GM12874 (cell line): Measurements from ENCODE around the gene FCGBP.

Experiments
- TF ChIP-seq, protein P1 (sequence below): IDR thresholded peaks from 2 replicates; pipeline ENCODE4 v1.5.1; 2011; ENCODE audit warnings: low read depth, mild to moderate bottlenecking, control low read depth, low read length, moderate library complexity; ENCODE audit not compliant: insufficient read depth

Gene FCGBP

DNA sequence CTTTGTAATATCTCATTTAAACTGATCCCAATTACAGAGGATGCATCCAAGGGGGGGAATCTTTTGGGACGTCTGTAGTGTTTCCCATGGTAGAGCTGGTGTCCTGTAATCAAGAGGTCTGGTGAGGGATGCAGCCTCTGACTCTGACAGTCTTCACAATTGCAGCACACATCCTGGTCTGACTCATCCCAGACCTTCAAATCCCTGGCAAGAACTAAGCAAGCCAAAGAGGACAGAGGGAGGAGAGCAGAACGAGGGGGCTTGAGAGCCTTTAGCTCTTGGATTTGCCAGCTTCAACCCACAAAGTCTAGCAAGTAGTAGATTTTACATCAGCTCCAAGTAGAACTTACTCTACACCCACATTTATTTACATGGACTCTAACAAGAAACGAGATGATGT lies 17.3 kb upstream of the FCGBP start:
- TF ChIP-seq, protein P1, sequence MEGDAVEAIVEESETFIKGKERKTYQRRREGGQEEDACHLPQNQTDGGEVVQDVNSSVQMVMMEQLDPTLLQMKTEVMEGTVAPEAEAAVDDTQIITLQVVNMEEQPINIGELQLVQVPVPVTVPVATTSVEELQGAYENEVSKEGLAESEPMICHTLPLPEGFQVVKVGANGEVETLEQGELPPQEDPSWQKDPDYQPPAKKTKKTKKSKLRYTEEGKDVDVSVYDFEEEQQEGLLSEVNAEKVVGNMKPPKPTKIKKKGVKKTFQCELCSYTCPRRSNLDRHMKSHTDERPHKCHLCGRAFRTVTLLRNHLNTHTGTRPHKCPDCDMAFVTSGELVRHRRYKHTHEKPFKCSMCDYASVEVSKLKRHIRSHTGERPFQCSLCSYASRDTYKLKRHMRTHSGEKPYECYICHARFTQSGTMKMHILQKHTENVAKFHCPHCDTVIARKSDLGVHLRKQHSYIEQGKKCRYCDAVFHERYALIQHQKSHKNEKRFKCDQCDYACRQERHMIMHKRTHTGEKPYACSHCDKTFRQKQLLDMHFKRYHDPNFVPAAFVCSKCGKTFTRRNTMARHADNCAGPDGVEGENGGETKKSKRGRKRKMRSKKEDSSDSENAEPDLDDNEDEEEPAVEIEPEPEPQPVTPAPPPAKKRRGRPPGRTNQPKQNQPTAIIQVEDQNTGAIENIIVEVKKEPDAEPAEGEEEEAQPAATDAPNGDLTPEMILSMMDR: no peak

DNA sequence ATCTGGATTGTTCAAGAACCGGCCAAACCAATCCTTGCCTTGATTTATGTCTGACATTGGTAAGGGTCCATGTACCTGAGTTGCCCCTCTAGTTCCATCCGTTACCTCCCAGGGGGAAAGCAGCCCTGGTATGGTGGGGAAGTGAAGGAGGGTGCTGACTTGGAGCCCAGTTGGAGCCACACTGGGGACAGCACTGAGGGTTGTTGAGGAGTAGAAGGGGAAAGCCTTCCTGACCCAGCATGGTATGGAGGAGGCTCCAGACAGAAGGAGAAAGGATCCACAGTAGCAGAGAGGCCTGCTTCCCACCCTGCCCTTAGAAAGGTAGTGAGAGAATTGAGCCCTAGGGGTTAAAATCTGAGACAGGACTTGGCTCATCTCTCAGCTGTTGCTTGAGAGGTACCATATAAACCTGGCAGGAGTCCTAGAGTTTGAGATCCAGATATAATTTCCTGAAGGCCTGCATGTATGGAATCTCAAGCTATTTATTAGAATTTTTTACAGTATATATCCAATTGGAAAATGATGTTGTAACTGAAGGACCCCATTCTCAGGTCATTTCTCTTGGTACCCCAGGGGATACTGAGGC lies 16.7 kb upstream of the FCGBP start:
- TF ChIP-seq, protein P1: no peak

DNA sequence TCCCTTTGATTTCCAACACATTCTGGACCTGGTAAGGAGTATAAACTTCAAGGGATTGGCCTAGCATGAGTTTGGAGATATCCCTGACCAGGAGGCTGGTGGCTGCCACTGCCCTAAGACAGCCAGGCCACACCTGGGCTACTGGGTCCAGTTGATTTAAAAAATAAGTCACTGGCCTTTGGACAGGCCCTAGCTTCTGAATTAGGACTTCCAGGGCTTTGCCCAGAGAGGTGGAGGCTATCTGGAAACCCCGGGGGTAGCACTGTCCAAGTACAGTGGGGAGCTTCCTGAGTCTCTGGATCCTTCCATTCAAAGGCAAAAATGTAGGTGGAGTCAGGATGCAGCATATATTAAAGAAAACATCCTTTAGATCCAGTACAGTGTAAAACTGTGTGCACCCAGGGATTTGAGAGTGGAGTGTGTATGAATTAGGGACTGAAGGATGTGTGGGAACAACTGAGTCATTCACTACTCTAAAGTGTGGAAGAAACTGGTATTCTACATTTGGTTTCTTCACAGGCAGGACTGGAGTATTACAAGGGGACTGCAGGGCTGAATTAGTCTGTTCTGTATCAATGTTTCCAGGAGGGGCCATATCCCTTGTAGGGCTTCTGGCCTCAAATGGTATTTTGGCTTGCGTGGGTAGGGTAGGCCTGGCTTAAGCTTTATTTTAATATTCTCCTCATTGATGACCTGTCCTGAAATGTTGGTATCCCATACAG lies 14.8 kb upstream of the FCGBP start:
- TF ChIP-seq, protein P1: no peak

DNA sequence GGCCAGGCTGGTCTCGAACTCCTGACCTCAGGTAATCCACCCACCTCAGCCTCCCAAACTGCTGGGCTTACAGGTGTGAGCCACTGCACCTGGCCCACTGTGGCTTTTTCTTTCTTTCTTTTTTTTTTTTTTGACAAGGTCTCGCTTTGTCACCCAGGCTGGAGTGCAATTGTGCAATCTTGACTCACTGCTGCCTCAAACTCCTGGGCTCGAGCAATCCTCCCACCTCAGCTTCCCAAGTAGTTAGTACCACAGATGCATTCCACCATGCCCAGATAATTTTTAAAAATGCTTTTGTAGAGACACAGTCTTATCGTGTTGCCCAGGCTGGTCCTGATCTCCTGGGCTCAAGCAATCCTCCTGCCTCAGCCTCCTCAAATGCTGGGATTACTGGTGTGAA lies 12.1 kb upstream of the FCGBP start:
- TF ChIP-seq, protein P1: no peak

DNA sequence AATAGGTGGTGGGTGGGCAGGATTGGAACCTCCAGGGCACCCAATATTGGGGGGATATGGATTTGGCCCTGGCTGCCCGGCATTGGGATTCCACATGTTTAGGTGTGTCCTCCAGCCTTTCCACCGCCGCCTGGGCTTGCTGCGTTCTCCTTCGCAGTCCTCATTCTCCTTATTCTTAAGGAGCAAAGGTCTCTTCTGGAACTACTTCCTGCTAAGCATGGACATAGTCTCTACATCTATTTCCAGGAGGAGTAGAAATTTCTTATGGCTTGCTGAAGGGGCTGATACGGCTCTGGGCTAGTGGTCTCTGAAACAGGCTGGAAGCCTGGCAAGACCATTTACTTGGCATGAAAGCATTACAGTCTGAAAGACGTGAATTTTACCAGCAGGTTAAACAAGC lies 9.2 kb upstream of the FCGBP start:
- TF ChIP-seq, protein P1: no peak

DNA sequence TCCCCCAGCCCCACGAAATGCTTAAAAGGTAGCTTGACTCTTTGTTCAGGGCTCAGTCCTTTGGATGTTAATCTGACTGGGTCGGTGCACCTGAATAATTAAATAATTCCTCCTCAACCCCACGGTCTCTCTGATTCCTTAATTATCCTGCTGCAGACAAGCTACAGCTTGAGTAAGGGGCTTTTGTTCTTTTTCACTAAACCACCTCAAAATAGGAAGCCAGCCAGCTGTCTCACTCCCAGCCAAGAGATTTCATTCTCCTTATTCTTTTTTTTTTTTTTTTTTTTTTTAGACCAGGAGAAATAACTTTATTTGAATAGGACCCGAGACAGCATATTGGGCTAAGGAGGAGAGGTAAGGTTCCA lies 7.9 kb upstream of the FCGBP start:
- TF ChIP-seq, protein P1: no peak

DNA sequence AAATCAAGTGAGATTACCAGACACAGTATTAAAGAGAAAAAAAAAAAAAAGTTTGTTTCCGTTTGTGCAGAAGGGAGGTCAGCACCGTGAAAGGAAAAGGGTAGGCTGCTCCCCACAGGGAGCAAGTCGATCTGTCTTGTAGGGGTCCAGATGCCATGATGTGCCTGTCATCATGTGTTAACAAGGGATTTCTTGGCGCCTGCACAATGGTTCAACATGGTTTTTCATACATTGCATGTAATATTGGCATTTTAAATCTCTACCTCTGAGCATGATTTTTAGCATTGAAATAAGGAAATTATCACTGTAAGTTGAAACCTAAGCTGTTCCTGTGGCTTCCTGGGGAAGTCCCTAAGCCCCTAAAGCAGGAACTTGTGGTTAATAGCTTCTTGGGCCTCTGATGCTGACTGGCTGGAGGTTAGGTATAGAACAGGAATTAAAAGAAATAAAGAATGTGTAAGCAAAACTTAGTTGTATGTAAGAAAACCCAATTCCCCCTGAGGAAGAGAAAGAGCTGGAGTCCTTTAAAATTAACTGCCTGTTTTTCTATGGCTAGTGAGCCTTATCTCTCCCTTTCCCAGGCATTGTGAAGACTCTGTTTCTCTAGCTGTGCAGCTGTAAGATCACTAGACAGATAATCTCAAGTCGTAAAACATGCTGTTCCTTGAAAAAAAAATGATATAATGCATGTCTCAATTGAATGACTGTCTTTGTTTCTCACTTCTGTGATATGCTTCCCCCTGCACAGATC lies 7.4 kb upstream of the FCGBP start:
- TF ChIP-seq, protein P1: no peak
